Activated T-helper 2 cell treated with anti-CD3 and anti-CD28 coated beads, Interferon-gamma antibody, Interleukin-2, Interleukin-4, amounts not matched to agents 10 μg/mL and 5 μg/mL and 100 μg/mL, durations not matched to agents 14 hours and 24 hours and 36 hours (primary cell): ENCODE measurements around the gene AHR. TPM values are rescaled to one million over a fixed set of nuclear protein-coding genes. Genes with fewer than 3 reads are reported as not detected.
"Not testable (repeated sequence)": the region's sequence is repeated elsewhere in the genome, so short reads cannot be mapped to it uniquely, and the experiment has no call there.

ENCODE experiments used
- DNase-seq: peaks from one replicate; pipeline ENCODE4 v3.0.0; 2021; ENCODE audit warnings: low spot score
- H3K27ac Mint-ChIP-seq: one replicate; pipeline ENCODE4 v1.8.0; 2021; ENCODE audit warnings: mixed read lengths
- H3K27me3 Mint-ChIP-seq: one replicate; pipeline ENCODE4 v1.8.0; 2021; ENCODE audit warnings: low read depth, mixed read lengths
- H3K36me3 Mint-ChIP-seq: one replicate; pipeline ENCODE4 v1.8.0; 2021; ENCODE audit warnings: low read depth, mixed read lengths
- H3K4me1 Mint-ChIP-seq: one replicate; pipeline ENCODE4 v1.8.0; 2021; ENCODE audit warnings: low read depth, mixed read lengths
- H3K4me3 Mint-ChIP-seq: one replicate; pipeline ENCODE4 v1.8.0; 2021; ENCODE audit warnings: low read depth, mild to moderate bottlenecking, moderate library complexity, mixed read lengths
- H3K9me3 Mint-ChIP-seq: one replicate; pipeline ENCODE4 v1.8.0; 2021; ENCODE audit warnings: mixed read lengths
- intact Hi-C: fragments of 100-400 bp; cut with micrococcal nuclease; formaldehyde crosslinking; loops from one replicate; pipeline ENCODE4 v1.15.1; 2023
- total RNA-seq: library from RNA; stranded (reverse); gene quantifications from 2 replicates; pipeline ENCODE4 v1.2.3, GENCODE V29; 2022

The AHR gene
- total RNA-seq, 1 donor from 2014 or later = 37.2 TPM

DNA sequence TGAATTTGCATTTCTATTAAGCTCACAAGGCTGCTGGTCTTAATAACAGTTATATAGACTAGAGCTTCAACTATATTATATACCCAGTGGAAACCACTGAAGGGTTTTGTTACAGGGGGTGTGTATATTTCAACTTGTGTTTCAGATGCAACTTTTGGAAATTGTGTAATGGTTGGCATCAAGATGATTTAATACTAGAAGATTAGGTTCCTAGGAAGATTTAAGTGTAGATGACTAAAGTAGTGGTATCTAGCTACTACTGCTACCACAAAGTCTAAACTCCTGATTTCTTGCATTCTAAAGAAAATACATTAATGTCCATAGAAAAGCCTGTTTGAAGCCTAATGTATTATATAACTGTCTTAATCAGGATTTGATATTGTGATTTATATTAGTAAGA is 30.2 kb downstream of the AHR start:
- H3K4me1 Mint-ChIP-seq = no peaks in the 10 kb centered on the region
- intact Hi-C loops = no loop called here
- H3K27me3 Mint-ChIP-seq = no peaks in the 10 kb centered on the region
- no peaks in the 10 kb centered on the region for H3K9me3 Mint-ChIP-seq
- DNase-seq = no peak
- H3K36me3 Mint-ChIP-seq = peaks cover 48% of the 10 kb centered on the region
- H3K27ac Mint-ChIP-seq = no peak overlapping the region
- no peak overlapping the region for H3K4me3 Mint-ChIP-seq

GRCh38 chr7:17329440-17329839 is 31.0 kb downstream of the AHR start:
- H3K36me3 Mint-ChIP-seq = peaks cover 52% of the 10 kb centered on the region

DNA sequence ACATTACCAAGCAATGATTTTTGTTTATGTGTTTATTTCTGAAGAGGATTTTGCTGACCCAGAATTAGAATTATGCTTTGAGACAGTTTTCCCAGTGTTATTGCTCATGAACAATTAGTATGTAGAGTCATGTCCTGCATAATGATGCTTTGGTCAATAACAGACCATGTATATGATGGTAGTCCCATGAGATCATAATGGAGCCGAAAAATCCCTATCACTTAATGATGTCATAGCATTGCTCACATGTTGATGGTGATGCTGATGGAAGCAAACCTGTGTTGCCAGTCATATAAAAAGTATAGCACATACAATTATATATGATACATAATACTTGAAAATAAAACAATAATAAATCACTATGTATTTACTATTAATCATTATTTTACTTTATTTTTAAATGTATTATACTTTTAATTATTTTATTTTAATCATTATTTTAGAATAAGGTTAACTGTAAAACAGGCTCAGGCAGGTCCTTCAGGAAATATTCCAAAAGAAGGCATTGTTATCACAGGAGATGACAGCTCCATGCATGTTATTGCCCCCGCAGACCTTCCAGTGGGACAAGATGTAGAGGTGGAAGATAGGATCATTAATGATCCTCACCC is 33.5 kb downstream of the AHR start:
- intact Hi-C loops = no loop called here
- H3K4me3 Mint-ChIP-seq = no peak overlapping the region
- H3K36me3 Mint-ChIP-seq = peaks cover 54% of the 10 kb centered on the region
- no peaks in the 10 kb centered on the region for H3K27me3 Mint-ChIP-seq
- no peak for DNase-seq
- no peaks in the 10 kb centered on the region for H3K9me3 Mint-ChIP-seq
- H3K4me1 Mint-ChIP-seq = no peaks in the 10 kb centered on the region
- no peak overlapping the region for H3K27ac Mint-ChIP-seq

More at GRCh38 chr7:17329440-17329839, 31.0 kb downstream of the AHR start:
- intact Hi-C loops = no loop called here
- no peak for DNase-seq
- Mint-ChIP-seq H3K27ac (no peak overlapping the region), H3K4me1 (no peaks in the 10 kb centered on the region), H3K4me3 (no peak overlapping the region), H3K27me3 (no peaks in the 10 kb centered on the region), H3K9me3 (no peaks in the 10 kb centered on the region)

GRCh38 chr7:17333221-17333620 is 34.8 kb downstream of the AHR start:
- H3K9me3 Mint-ChIP-seq = peaks cover 4% of the 10 kb centered on the region
- peaks cover 55% of the 10 kb centered on the region for H3K36me3 Mint-ChIP-seq
- H3K4me1 Mint-ChIP-seq = no peaks in the 10 kb centered on the region
- no peak overlapping the region for H3K4me3 Mint-ChIP-seq
- intact Hi-C loops = no loop called here
- H3K27me3 Mint-ChIP-seq = no peaks in the 10 kb centered on the region
- H3K27ac Mint-ChIP-seq = no peak overlapping the region
- no peak for DNase-seq

- Mint-ChIP-seq H3K4me3 (no peak overlapping the region), H3K9me3 (peaks cover 4% of the 10 kb centered on the region), H3K4me1 (no peaks in the 10 kb centered on the region), H3K27ac (no peak overlapping the region), H3K27me3 (no peaks in the 10 kb centered on the region), H3K36me3 (peaks cover 51% of the 10 kb centered on the region)
- intact Hi-C loops = no loop called here
- DNase-seq = no peak
Observed at GRCh38 chr7:17336168-17336567, 37.7 kb downstream of the AHR start.

DNA sequence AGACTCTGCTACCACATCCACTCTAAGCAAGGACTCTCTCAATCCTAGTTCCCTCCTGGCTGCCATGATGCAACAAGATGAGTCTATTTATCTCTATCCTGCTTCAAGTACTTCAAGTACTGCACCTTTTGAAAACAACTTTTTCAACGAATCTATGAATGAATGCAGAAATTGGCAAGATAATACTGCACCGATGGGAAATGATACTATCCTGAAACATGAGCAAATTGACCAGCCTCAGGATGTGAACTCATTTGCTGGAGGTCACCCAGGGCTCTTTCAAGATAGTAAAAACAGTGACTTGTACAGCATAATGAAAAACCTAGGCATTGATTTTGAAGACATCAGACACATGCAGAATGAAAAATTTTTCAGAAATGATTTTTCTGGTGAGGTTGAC is 40.7 kb downstream of the AHR start:
- Mint-ChIP-seq H3K27ac (no peak overlapping the region), H3K27me3 (no peaks in the 10 kb centered on the region), H3K4me3 (no peak overlapping the region), H3K36me3 (peaks cover 51% of the 10 kb centered on the region), H3K9me3 (peaks cover 4% of the 10 kb centered on the region), H3K4me1 (peaks cover 5% of the 10 kb centered on the region)
- intact Hi-C loops = no loop called here
- no peak for DNase-seq

DNA sequence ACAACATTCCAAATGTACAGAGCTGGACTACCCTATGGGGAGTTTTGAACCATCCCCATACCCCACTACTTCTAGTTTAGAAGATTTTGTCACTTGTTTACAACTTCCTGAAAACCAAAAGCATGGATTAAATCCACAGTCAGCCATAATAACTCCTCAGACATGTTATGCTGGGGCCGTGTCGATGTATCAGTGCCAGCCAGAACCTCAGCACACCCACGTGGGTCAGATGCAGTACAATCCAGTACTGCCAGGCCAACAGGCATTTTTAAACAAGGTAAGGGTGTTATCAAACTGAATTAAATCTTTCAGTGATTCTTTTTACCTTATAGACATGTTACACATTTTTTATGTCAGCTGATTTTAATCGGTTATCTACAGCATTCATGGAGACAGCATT is 41.5 kb downstream of the AHR start:
- no peak for DNase-seq
- peaks cover 4% of the 10 kb centered on the region for H3K9me3 Mint-ChIP-seq
- no peaks in the 10 kb centered on the region for H3K27me3 Mint-ChIP-seq
- no peak overlapping the region for H3K4me3 Mint-ChIP-seq
- intact Hi-C loops = no loop called here
- peaks cover 49% of the 10 kb centered on the region for H3K36me3 Mint-ChIP-seq
- no peak overlapping the region for H3K27ac Mint-ChIP-seq
- peaks cover 5% of the 10 kb centered on the region for H3K4me1 Mint-ChIP-seq

DNA sequence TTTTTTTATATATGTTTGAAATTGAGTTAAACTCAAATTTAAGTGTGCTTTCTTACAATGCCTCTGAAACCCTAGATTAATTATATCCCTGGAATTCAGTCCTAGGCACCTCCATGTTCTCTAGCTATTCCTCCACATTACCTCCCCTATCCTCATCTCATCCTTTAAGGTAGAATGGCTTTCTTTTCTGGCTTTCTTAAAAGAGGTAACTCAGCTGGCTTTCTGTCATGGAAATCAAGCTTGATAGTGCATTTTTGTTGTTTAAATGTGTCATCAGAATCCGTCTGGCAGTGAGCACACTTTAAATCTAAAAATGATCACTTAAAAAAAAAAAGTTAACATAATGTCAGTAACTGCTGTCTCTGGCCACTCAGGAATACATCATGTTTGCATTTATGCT is 42.2 kb downstream of the AHR start:
- intact Hi-C loops = no loop called here
- Mint-ChIP-seq H3K27me3 (no peaks in the 10 kb centered on the region), H3K27ac (no peak overlapping the region), H3K9me3 (peaks cover 4% of the 10 kb centered on the region), H3K36me3 (peaks cover 47% of the 10 kb centered on the region), H3K4me3 (no peak overlapping the region), H3K4me1 (peaks cover 5% of the 10 kb centered on the region)
- no peak for DNase-seq

DNA sequence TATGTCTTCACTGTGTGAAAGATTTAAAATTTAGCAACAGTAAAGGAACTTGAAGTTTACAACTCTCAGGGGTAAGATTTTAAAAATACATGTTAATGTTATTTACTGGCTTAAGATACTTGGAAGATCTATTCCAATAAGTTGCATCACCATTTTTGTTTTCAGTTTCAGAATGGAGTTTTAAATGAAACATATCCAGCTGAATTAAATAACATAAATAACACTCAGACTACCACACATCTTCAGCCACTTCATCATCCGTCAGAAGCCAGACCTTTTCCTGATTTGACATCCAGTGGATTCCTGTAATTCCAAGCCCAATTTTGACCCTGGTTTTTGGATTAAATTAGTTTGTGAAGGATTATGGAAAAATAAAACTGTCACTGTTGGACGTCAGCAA is 44.3 kb downstream of the AHR start:
- no peak for DNase-seq
- Mint-ChIP-seq H3K36me3 (peaks cover 42% of the 10 kb centered on the region), H3K27ac (no peak overlapping the region), H3K27me3 (no peaks in the 10 kb centered on the region), H3K4me3 (no peak overlapping the region), H3K9me3 (no peaks in the 10 kb centered on the region), H3K4me1 (peaks cover 5% of the 10 kb centered on the region)
- intact Hi-C loops = no loop called here

DNA sequence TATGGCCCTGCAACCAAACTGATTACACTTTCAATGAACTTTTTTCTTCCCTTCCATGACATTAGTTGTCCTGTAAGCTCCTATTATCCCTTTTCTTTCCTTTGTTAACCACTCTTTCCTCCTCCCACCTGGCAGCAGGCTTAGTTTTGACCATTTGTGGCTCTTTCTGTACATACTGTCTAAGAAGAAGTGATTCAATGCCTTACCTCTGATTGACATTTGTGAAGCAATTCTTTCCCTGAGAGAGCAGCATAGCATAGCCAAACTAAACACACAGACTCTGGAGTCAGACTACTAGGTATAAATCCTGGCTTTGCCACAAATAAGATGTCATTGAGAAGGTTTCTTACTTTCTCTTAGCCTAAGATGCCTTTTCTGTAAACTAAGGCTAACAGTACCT is 48.9 kb downstream of the AHR start:
- intact Hi-C loops = no loop called here
- H3K27me3 Mint-ChIP-seq = no peaks in the 10 kb centered on the region

DNA sequence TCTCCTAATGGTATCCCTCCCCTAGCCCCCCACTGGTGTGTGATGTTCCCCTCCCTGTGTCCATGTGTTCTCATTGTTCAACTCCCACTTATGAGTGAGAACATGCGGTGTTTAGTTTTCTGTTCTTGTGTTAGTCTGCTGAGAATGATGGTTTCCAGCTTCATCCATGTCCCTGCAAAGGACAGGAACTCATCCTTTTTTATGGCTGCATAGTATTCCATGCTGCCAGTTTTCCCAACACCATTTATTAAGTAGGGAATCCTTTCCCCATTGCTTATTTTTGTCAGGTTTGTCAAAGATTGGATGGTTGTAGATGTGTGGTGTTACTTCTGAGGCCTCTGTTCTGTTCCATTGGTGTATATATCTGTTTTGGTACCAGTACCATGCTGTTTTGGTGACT is 50.5 kb downstream of the AHR start:
- intact Hi-C loops, H3K4me3 Mint-ChIP-seq, H3K27me3 Mint-ChIP-seq, H3K27ac Mint-ChIP-seq, H3K4me1 Mint-ChIP-seq, DNase-seq: not testable (repeated sequence)
- peaks cover 40% of the 10 kb centered on the region for H3K9me3 Mint-ChIP-seq
- H3K36me3 Mint-ChIP-seq = peaks cover 64% of the 10 kb centered on the region

More for the DNA sequence above, 48.9 kb downstream of the AHR start:
- Mint-ChIP-seq H3K36me3 (peaks cover 63% of the 10 kb centered on the region), H3K4me1 (peaks cover 5% of the 10 kb centered on the region), H3K9me3 (peaks cover 34% of the 10 kb centered on the region), H3K4me3 (no peak overlapping the region), H3K27ac (no peak overlapping the region)
- no peak for DNase-seq

- H3K27me3 Mint-ChIP-seq, intact Hi-C loops, H3K4me3 Mint-ChIP-seq, H3K4me1 Mint-ChIP-seq, DNase-seq, H3K27ac Mint-ChIP-seq: not testable (repeated sequence)
- H3K36me3 Mint-ChIP-seq = peaks cover 66% of the 10 kb centered on the region
- H3K9me3 Mint-ChIP-seq = peaks cover 40% of the 10 kb centered on the region
Observed at GRCh38 chr7:17350321-17350720, 51.9 kb downstream of the AHR start.

GRCh38 chr7:17353650-17354419 is 55.4 kb downstream of the AHR start:
- DNase-seq, H3K4me3 Mint-ChIP-seq, H3K4me1 Mint-ChIP-seq, intact Hi-C loops, H3K27me3 Mint-ChIP-seq, H3K27ac Mint-ChIP-seq: not testable (repeated sequence)
- H3K9me3 Mint-ChIP-seq = peaks cover 38% of the 10 kb centered on the region
- peaks cover 48% of the 10 kb centered on the region for H3K36me3 Mint-ChIP-seq
